NB4 (cell line): Measurements from ENCODE around the gene CCL19.
A peak's percentile ranks its signal among the peaks of the same experiment; 100 is the strongest.

Experiments
- DNase-seq: peaks from one replicate; pipeline ENCODE4 v3.0.0; 2010; ENCODE audit warnings: low read depth
- H3K4me3 ChIP-seq: one replicate; pipeline ENCODE4 v1.5.1; 2011; ENCODE audit warnings: mild to moderate bottlenecking, low read depth, low read length, moderate library complexity
- MYC ChIP-seq: IDR thresholded peaks from 2 replicates; pipeline ENCODE4 v1.6.1; 2011; ENCODE audit warnings: low read depth, low read length
- POLR2A ChIP-seq: IDR thresholded peaks from 2 replicates; pipeline ENCODE4 v1.6.1; 2011; ENCODE audit warnings: mild to moderate bottlenecking; ENCODE audit not compliant: insufficient read length; ENCODE audit errors: extremely low read depth
- TF ChIP-seq, protein P1 (sequence below): IDR thresholded peaks from one replicate; pipeline ENCODE4 v1.5.1; 2012; ENCODE audit warnings: low read depth, low read length
- TF ChIP-seq, protein P2 (sequence below): IDR thresholded peaks from 2 replicates; pipeline ENCODE4 v1.6.1; 2011; ENCODE audit warnings: low read depth, low read length

Gene CCL19

DNA sequence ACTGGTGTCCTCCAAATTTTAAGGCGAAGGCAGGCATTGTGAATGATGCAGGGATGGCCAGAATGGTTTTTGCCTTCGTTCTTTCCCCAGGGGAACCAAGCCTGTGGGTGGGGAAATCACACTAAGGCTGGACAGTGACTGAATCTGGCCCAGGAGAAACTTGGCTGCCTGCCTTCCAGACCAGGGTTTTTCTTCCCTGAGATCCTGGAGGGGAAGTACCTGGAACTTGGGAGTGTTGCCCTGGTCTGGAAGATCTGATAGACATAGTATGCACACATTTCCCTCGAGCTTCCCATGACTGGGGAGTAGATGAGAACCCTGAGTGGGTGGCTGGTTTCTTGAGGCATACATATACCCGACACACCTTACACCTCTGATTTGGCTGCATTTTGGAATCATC is 39.8 kb downstream of the CCL19 start:
- DNase-seq, result no peak
- H3K4me3 ChIP-seq, result no peak overlapping the region
- TF ChIP-seq POLR2A (no peak), MYC (no peak)
- TF ChIP-seq, protein P1, sequence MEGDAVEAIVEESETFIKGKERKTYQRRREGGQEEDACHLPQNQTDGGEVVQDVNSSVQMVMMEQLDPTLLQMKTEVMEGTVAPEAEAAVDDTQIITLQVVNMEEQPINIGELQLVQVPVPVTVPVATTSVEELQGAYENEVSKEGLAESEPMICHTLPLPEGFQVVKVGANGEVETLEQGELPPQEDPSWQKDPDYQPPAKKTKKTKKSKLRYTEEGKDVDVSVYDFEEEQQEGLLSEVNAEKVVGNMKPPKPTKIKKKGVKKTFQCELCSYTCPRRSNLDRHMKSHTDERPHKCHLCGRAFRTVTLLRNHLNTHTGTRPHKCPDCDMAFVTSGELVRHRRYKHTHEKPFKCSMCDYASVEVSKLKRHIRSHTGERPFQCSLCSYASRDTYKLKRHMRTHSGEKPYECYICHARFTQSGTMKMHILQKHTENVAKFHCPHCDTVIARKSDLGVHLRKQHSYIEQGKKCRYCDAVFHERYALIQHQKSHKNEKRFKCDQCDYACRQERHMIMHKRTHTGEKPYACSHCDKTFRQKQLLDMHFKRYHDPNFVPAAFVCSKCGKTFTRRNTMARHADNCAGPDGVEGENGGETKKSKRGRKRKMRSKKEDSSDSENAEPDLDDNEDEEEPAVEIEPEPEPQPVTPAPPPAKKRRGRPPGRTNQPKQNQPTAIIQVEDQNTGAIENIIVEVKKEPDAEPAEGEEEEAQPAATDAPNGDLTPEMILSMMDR, result no peak
- TF ChIP-seq, protein P2, sequence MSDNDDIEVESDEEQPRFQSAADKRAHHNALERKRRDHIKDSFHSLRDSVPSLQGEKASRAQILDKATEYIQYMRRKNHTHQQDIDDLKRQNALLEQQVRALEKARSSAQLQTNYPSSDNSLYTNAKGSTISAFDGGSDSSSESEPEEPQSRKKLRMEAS, result no peak

DNA sequence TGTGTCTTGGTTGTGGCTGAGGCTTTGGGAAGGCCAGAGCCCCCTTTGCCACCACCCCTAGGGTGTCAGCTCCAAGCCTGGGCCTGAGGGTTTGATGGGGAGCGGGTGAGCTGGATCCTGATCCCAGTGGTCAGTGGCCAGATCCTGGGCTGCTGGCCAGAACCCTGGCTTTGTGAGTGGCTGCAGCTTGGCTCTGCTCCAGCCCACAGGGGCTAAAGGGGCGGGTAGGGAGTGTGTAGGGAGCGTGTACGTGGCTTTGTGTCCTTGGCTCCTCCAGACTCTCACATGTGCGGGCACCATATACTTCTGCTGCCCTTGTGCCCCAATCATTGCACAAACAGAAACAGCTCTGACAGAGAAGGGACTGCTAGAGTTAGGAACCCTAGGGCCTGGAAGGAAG is 40.3 kb downstream of the CCL19 start:
- no peak overlapping the region for H3K4me3 ChIP-seq

DNA sequence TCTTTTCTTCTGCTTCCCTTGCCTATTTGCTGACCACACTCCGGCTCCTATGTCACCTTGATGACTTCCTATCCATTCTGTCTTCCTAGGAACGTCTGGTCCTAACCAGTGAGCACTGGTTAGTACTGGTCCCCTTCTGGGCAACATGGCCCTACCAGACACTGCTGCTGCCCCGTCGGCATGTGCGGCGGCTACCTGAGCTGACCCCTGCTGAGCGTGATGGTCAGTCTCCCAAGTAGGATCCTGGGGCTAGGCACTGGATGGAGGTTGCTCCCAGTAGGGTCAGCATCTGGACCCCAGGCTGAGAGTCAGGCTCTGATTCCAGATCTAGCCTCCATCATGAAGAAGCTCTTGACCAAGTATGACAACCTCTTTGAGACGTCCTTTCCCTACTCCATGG is 42.4 kb downstream of the CCL19 start:
- TF ChIP-seq, protein P2, result no peak
- TF ChIP-seq MYC (no peak), POLR2A (no peak)
- TF ChIP-seq, protein P1, result no peak
- no peak overlapping the region for H3K4me3 ChIP-seq

More for the DNA sequence above, 40.3 kb downstream of the CCL19 start:
- DNase-seq, result no peak
- TF ChIP-seq POLR2A (no peak), MYC (no peak)
- TF ChIP-seq, protein P1, result no peak
- TF ChIP-seq, protein P2, result no peak

DNA sequence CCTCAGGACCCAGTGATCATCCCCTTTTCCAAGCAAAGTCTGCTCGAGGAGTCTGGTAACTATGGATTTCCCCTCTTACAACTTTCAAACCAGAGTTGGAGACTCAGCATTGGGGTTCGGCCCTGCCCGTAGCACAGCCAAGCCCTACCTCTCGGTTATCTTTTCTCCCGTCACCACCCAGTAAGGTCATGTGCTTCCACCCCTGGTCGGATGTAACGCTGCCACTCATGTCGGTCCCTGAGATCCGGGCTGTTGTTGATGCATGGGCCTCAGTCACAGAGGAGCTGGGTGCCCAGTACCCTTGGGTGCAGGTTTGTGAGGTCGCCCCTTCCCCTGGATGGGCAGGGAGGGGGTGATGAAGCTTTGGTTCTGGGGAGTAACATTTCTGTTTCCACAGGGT is 43.4 kb downstream of the CCL19 start:
- DNase-seq, result no peak
- TF ChIP-seq MYC, result no peak
- TF ChIP-seq POLR2A, result no peak
- TF ChIP-seq, protein P1, result no peak
- TF ChIP-seq, protein P2, result no peak
- peak overlapping the region; percentile 92 for H3K4me3 ChIP-seq

More for the DNA sequence above, 42.4 kb downstream of the CCL19 start:
- no peak for DNase-seq

DNA sequence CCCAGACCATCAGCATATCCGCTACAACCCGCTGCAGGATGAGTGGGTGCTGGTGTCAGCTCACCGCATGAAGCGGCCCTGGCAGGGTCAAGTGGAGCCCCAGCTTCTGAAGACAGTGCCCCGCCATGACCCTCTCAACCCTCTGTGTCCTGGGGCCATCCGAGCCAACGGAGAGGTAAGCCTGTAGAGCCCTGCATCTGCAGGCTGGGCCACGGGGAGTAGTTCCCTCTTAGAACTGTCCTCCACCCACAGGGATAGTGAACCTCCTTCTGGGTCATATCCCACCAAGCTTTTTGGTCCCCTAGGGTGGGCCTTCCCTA is 44.0 kb downstream of the CCL19 start:
- TF ChIP-seq, protein P2, result peak; percentile 66
- TF ChIP-seq MYC (0 out of 2 replicates have a peak, but pooled peaks have one; percentile 44), POLR2A (no peak)
- TF ChIP-seq, protein P1, result no peak
- peak overlapping the region; percentile 92 for H3K4me3 ChIP-seq
- no peak for DNase-seq
